Measurements from ENCODE around the gene LSM4.

The LSM4 gene

DNA sequence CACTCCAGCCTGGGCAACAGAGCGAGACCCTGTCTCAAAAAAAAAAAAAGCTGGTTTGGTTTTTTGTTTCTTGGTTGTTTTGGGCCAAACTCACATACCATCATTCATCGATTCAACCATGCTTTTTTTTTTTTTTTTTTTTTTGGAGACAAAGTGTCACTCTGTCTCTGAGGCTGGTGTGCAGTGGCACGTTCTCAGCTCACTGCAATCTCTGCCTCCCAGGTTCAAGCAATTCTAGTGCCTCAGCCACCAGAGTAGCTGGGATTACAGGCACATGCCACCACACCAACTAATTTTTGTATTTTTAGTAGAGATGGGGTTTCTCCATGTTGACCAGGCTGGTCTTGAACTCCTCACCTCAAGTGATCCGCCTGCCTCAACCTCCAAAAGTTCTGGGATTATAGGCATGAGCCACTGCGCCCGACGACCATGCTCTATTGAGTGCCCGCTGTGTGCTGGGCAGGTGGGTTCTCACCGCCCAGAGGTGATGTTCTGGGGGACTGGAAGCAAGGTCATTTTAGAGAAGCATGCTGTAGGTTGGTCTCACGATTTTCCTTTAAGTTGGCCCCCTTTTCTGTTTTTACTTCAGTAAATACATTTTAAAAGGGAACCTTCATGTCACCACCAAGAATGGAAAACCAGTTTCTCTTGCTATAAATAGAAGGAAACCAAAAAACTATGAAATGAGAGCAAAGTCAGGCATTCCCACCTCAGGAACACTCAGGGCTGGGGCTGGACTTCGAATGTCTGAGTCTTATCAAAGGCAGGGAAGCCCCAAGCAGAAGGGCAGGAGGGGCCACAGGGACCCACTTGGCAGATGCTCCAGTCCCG lies 33.2 kb downstream of the LSM4 start:
- DNase-seq (ENCODE audit: low read depth) = peak; percentile 43
- TF ChIP-seq, protein P1, sequence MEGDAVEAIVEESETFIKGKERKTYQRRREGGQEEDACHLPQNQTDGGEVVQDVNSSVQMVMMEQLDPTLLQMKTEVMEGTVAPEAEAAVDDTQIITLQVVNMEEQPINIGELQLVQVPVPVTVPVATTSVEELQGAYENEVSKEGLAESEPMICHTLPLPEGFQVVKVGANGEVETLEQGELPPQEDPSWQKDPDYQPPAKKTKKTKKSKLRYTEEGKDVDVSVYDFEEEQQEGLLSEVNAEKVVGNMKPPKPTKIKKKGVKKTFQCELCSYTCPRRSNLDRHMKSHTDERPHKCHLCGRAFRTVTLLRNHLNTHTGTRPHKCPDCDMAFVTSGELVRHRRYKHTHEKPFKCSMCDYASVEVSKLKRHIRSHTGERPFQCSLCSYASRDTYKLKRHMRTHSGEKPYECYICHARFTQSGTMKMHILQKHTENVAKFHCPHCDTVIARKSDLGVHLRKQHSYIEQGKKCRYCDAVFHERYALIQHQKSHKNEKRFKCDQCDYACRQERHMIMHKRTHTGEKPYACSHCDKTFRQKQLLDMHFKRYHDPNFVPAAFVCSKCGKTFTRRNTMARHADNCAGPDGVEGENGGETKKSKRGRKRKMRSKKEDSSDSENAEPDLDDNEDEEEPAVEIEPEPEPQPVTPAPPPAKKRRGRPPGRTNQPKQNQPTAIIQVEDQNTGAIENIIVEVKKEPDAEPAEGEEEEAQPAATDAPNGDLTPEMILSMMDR (conservative IDR thresholded peaks at IDR 0.05; ENCODE audit: low read depth, low read length) = no peak
- no peak overlapping the region for H3K4me3 ChIP-seq (ENCODE audit: low read depth, low read length)

DNA sequence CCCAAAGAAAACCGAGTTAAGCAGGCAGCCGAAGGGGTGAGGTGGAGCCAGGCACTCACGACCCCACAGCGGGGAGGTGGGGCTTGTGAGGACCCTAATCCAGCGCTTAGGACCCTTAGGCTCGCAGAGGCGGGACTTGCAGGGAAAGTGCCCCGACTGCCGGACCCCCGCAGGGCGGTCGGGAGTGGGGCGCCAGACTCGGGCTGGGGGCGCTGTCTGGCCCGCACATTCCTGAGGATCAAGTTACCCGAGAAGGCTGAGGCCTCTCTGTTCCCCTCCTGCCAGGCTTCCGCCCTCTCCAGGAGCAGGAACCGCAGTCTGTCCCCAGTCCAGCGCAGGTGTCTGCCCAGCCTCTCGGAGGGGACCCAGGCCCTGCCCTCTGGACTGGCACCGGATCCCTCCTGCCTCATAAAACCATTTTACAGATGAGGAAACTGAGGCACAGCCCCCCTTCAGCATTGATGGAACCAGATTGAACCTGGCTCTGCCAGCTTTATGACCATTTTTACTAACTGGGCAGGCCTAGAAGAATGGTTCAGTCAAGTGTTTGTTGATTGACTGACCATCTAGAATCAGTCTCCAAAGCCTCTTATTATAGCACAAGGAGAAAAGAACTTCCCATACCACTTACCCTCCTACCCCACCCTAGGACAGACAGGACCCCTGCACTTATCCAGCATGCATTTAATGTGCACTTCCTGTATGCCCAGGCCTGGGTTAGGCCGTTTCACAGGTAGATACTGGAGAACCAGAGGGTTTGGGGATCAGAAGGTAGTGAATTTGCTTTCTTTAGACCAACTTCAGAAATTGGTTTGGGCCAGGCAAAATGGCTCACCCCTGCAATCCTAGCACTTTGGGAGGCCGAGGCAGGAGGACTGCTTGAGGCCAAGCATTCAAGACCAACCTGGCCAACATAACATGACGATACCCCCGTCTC lies 34.8 kb downstream of the LSM4 start:
- TF ChIP-seq, protein P1 (conservative IDR thresholded peaks at IDR 0.05; ENCODE audit: low read depth, low read length) = peak; percentile 39
- H3K4me3 ChIP-seq (ENCODE audit: low read depth, low read length) = peak overlapping the region; percentile 30

DNA sequence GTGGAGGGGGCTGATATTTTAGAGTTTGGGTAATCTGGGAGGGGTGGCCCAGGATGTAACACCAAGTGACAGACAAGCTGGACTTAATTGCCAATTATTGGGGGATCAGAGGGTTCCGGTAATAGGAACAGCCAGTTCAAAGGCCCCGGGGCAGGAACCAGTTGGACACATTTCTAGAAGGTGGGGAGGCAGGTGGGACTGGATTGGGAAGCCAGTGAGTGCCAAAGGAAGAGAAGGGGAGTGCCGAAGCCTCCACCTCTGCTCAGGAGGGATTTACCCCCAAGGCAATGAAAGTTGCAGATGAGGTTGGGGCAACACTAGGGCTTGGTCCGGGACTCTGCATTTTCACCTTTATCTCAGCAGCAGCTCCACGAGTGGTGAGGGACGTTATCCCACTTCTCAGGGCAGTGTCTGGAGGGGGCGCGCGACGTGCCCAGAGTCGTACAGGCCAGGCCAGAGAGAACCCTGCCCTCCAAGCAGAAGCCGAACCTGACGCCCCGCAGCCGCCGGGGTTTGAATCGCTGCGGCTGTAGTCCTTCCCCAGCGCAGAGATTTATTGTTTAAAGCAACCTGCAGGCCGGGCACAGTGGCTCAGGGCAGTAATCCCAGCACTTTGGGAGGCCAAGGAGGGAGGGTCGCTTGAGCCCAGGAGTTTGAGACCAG lies 35.8 kb downstream of the LSM4 start:
- H3K4me3 ChIP-seq (ENCODE audit: low read depth, low read length) = no peak overlapping the region
- TF ChIP-seq, protein P1 (conservative IDR thresholded peaks at IDR 0.05; ENCODE audit: low read depth, low read length) = no peak

More for the DNA sequence above, 34.8 kb downstream of the LSM4 start:
- peak; percentile 78 for DNase-seq (ENCODE audit: low read depth)

DNA sequence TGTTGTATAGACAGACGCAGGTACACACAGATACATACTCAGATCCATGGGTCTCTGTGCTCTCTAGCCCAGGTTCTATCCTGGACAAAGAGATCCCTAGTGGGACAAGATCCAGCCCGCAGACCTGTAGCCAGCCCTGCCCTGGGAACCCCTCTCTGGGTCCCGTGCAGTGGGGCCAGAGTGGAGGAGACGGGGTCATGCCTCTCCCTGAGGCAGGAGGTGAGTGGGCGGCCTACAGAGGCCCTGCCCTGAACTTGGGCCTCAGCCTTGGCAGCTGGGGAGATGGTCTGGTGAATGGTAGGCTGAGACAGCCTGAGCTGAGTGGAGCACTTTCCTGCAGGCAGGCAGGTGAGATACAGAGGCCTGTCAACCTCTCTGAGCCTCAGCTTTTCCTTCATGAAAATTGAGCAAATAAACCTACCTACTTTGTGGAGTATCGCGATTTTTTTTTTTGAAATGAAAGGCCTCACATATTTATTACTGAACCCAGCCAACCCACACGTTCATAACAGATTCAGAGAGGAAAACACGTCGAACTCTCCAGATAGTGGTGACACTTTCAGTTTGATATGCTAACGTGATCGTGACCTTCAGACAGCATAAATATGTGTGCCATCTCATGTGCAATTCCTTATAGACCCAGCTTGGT lies 38.0 kb downstream of the LSM4 start:
- no peak overlapping the region for H3K4me3 ChIP-seq (ENCODE audit: low read depth, low read length)
- TF ChIP-seq, protein P1 (conservative IDR thresholded peaks at IDR 0.05; ENCODE audit: low read depth, low read length) = no peak
- DNase-seq (ENCODE audit: low read depth) = no peak

More for the DNA sequence above, 35.8 kb downstream of the LSM4 start:
- no peak for DNase-seq (ENCODE audit: low read depth)

DNA sequence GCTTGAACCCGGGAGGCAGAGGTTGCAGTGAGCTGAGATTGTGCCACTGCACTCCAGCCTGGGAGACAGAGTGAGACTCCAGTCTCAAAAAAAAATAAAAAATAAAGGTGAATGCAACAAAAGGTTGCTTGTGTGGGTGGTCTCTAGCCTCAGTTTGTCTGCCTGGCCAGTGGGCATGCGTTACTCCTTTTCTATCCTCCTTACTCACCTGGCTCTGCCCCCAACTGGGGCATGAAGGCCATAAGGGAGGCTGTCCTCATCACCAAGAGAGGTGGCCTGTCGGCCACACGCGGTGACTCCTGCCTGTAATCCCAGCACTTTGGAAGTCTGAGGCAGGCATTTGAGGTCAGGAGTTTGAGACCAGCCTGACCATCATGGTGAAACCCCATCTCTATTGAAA lies 39.5 kb downstream of the LSM4 start:
- TF ChIP-seq, protein P1 (conservative IDR thresholded peaks at IDR 0.05; ENCODE audit: low read depth, low read length) = no peak
- no peak overlapping the region for H3K4me3 ChIP-seq (ENCODE audit: low read depth, low read length)
- no peak for DNase-seq (ENCODE audit: low read depth)

DNA sequence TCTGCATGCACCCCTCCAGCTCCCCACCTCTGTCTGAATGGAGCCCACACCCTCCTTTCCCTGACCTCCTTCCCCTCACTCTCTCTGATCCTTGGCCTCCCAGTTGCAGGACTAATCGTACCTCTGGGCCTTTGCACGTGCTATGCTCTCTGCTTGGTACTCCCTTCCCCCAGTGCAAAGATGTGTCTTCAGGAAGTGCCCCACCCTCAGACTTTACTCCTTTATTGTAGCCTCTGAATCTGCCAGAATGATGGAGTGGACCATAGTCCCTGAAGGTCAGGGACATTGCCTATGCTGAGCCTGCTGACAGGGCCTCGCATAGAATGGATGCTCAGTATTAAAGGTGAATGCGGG lies 40.1 kb downstream of the LSM4 start:
- H3K4me3 ChIP-seq (ENCODE audit: low read depth, low read length) = peak overlapping the region; percentile 53
- DNase-seq (ENCODE audit: low read depth) = no peak
- TF ChIP-seq, protein P1 (conservative IDR thresholded peaks at IDR 0.05; ENCODE audit: low read depth, low read length) = no peak
